SK-N-SH (cell line): ENCODE measurements around the gene FGF5.

ENCODE experiments used
- POLR2AphosphoS5 ChIP-seq: IDR thresholded peaks from 2 replicates; pipeline ENCODE4 v1.6.1; 2012; ENCODE audit warnings: low read depth, low read length
- RAD21 ChIP-seq: IDR thresholded peaks from 2 replicates; pipeline ENCODE4 v1.6.1; 2012; ENCODE audit warnings: mild to moderate bottlenecking, low read length
- REST ChIP-seq: IDR thresholded peaks from 2 replicates; pipeline ENCODE4 v1.6.1; 2012; ENCODE audit warnings: mild to moderate bottlenecking, low read depth, low read length, moderate library complexity
- USF1 ChIP-seq: IDR thresholded peaks from 2 replicates; pipeline ENCODE4 v1.4.0; 2012; ENCODE audit warnings: low read depth, borderline replicate concordance
- USF2 ChIP-seq: fragments of 150-350 bp; IDR thresholded peaks from 2 replicates; pipeline ENCODE4 v1.6.1; 2017; ENCODE audit warnings: antibody characterized with exemption, low read length, low read depth, borderline replicate concordance

- TF ChIP-seq USF2 (no peak), REST (no peak), RAD21 (no peak), USF1 (no peak), POLR2AphosphoS5 (no peak)
These were observed 13.0 kb upstream of the FGF5 start for GRCh38 chr4:80253510-80253909.
